Astrocyte (in vitro differentiated cells and primary cell): ENCODE measurements around the gene SEC22C. TPM values are rescaled to one million over a fixed set of nuclear protein-coding genes. Genes with fewer than 3 reads are reported as not detected.

Experiments used
- DNase-seq: peaks from one replicate; pipeline ENCODE4 v3.0.0-alpha.2; 2010; ENCODE audit warnings: low read depth
- FAIRE-seq: peaks from 2 replicates; lab custom pipeline; 2011; peaks lifted over from hg19 to GRCh38; lab: Jason Lieb, UNC
- H2AFZ ChIP-seq: 2 replicates; pipeline ENCODE4 v1.6.0; 2012; ENCODE audit warnings: low read depth, low read length, inconsistent platforms
- H3K27ac ChIP-seq: 2 replicates; pipeline ENCODE4 v1.5.1; 2011; ENCODE audit warnings: low read depth, low read length, inconsistent platforms
- H3K27me3 ChIP-seq: 2 replicates; pipeline ENCODE4 v1.6.0; 2011; ENCODE audit warnings: low read length, inconsistent platforms; ENCODE audit not compliant: insufficient read depth
- H3K36me3 ChIP-seq: 2 replicates; pipeline ENCODE4 v1.5.1; 2011; ENCODE audit warnings: low read length, inconsistent platforms; ENCODE audit not compliant: insufficient read depth
- H3K4me1 ChIP-seq: 2 replicates; pipeline ENCODE4 v1.5.1; 2011; ENCODE audit warnings: low read length, inconsistent platforms; ENCODE audit not compliant: insufficient read depth
- H3K4me2 ChIP-seq: 2 replicates; pipeline ENCODE4 v1.6.0; 2012; ENCODE audit warnings: low read length, inconsistent platforms
- H3K4me3 ChIP-seq: 2 replicates; pipeline ENCODE4 v1.5.1; 2011; ENCODE audit warnings: low read depth, mild to moderate bottlenecking, low read length, inconsistent platforms; ENCODE audit not compliant: insufficient read depth
- H3K79me2 ChIP-seq: 2 replicates; pipeline ENCODE4 v1.6.0; 2012; ENCODE audit warnings: mild to moderate bottlenecking, low read length, inconsistent platforms; ENCODE audit not compliant: insufficient read depth
- H3K9ac ChIP-seq: 2 replicates; pipeline ENCODE4 v1.6.0; 2012; ENCODE audit warnings: mild to moderate bottlenecking, low read length, inconsistent platforms
- H3K9me3 ChIP-seq: 2 replicates; pipeline ENCODE4 v1.5.1; 2012; ENCODE audit warnings: low read depth, mild to moderate bottlenecking, low read length, inconsistent platforms; ENCODE audit not compliant: insufficient read depth
- H4K20me1 ChIP-seq: 2 replicates; pipeline ENCODE4 v1.6.0; 2012; ENCODE audit warnings: low read length, inconsistent platforms; ENCODE audit not compliant: insufficient read depth
- H3K27ac Mint-ChIP-seq: one replicate; pipeline ENCODE4 v1.8.0; 2021; ENCODE audit warnings: mild to moderate bottlenecking, mixed read lengths; ENCODE audit not compliant: unreplicated experiment
- H3K27me3 Mint-ChIP-seq: one replicate; pipeline ENCODE4 v1.8.0; 2021; ENCODE audit warnings: low read depth, mixed read lengths; ENCODE audit not compliant: unreplicated experiment
- H3K36me3 Mint-ChIP-seq: one replicate; pipeline ENCODE4 v1.8.0; 2021; ENCODE audit warnings: low read depth, mixed read lengths; ENCODE audit not compliant: unreplicated experiment
- H3K4me1 Mint-ChIP-seq: one replicate; pipeline ENCODE4 v1.8.0; 2021; ENCODE audit warnings: low read depth, mixed read lengths; ENCODE audit not compliant: unreplicated experiment
- H3K4me3 Mint-ChIP-seq: one replicate; pipeline ENCODE4 v1.8.0; 2021; ENCODE audit warnings: mild to moderate bottlenecking, moderate library complexity, mixed read lengths; ENCODE audit not compliant: unreplicated experiment
- H3K9me3 Mint-ChIP-seq: one replicate; pipeline ENCODE4 v1.8.0; 2021; ENCODE audit warnings: mild to moderate bottlenecking, mixed read lengths; ENCODE audit not compliant: unreplicated experiment
- EZH2 ChIP-seq: IDR thresholded peaks from 2 replicates; pipeline ENCODE4 v1.6.1; 2012; ENCODE audit warnings: mild to moderate bottlenecking, low read length, inconsistent platforms; ENCODE audit not compliant: insufficient read depth
- total RNA-seq: library from RNA; stranded (reverse); gene quantifications from 2 replicates; pipeline ENCODE4 v1.2.1, GENCODE V29; 2021
- TF ChIP-seq, protein P1 (sequence below): IDR thresholded peaks from 2 replicates; pipeline ENCODE4 v1.5.1; 2011; ENCODE audit warnings: low read depth, mild to moderate bottlenecking, inconsistent platforms, low read length, moderate library complexity; ENCODE audit not compliant: insufficient read depth

The SEC22C gene
- total RNA-seq, 1 donor from 2014 or later, result 37.4 TPM

DNA sequence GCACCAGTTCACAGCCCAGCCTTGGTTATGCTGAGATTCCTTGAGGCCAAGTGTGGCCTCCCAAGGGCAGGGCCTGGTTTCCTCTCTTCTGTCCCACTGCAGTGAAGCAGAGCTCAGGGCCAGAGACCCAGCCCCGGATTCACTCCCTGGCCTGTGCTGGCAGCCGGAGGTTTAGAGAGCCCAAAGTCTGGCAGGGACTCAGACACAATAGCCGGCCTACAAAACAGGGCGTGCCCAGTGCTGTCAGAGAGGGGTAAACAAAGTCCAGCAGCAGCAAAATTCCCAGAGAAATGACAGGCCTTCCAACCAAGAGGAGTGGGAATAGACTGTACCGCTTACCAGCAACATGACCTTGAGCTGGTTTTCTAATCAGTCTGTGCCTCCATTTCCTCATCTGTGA lies 65.3 kb downstream of the SEC22C start:
- no peak overlapping the region for H3K4me2 ChIP-seq
- FAIRE-seq, result no peak
- no peaks in the 10 kb centered on the region for H3K36me3 Mint-ChIP-seq
- H3K27ac ChIP-seq, result no peak overlapping the region
- no peak overlapping the region for H3K9ac ChIP-seq
- H2AFZ ChIP-seq, result no peak overlapping the region
- H3K36me3 ChIP-seq, result no peaks in the 10 kb centered on the region
- H4K20me1 ChIP-seq, result no peaks in the 10 kb centered on the region
- no peaks in the 10 kb centered on the region for H3K4me1 Mint-ChIP-seq
- no peaks in the 10 kb centered on the region for H3K79me2 ChIP-seq
- H3K4me3 ChIP-seq, result no peak overlapping the region
- H3K9me3 ChIP-seq, result no peaks in the 10 kb centered on the region
- DNase-seq, result no peak
- H3K4me3 Mint-ChIP-seq, result no peak overlapping the region
- peaks cover 4% of the 10 kb centered on the region for H3K27me3 ChIP-seq
- H3K9me3 Mint-ChIP-seq, result no peaks in the 10 kb centered on the region
- no peak overlapping the region for H3K27ac Mint-ChIP-seq
- peaks cover 28% of the 10 kb centered on the region for H3K27me3 Mint-ChIP-seq
- no peaks in the 10 kb centered on the region for H3K4me1 ChIP-seq
- no peak for TF ChIP-seq EZH2
- TF ChIP-seq, protein P1, sequence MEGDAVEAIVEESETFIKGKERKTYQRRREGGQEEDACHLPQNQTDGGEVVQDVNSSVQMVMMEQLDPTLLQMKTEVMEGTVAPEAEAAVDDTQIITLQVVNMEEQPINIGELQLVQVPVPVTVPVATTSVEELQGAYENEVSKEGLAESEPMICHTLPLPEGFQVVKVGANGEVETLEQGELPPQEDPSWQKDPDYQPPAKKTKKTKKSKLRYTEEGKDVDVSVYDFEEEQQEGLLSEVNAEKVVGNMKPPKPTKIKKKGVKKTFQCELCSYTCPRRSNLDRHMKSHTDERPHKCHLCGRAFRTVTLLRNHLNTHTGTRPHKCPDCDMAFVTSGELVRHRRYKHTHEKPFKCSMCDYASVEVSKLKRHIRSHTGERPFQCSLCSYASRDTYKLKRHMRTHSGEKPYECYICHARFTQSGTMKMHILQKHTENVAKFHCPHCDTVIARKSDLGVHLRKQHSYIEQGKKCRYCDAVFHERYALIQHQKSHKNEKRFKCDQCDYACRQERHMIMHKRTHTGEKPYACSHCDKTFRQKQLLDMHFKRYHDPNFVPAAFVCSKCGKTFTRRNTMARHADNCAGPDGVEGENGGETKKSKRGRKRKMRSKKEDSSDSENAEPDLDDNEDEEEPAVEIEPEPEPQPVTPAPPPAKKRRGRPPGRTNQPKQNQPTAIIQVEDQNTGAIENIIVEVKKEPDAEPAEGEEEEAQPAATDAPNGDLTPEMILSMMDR, result no peak

DNA sequence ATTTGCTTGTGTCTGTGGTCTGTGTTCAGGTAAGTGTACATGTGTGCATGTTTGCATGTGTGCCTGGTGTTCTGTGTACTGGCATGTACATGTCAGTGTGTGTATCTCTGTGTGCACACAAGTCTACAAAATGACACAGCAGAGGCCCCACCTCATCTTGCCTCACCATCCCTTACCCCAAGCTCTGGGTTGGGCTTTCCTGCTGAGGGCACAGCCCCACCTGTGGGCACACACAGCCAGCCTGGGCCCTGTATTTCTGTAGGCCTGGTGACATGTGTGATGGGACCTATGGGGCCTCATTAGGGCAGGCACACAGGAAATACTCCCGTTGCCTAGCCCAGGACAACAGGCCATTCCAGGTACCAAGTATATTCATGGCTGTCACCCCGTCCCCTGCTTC lies 65.8 kb downstream of the SEC22C start:
- Histone ChIP-seq H4K20me1 (no peaks in the 10 kb centered on the region), H3K4me1 (no peaks in the 10 kb centered on the region), H3K9me3 (no peaks in the 10 kb centered on the region), H3K79me2 (no peaks in the 10 kb centered on the region), H3K36me3 (no peaks in the 10 kb centered on the region), H2AFZ (no peak overlapping the region), H3K9ac (no peak overlapping the region), H3K4me3 (no peak overlapping the region), H3K27ac (no peak overlapping the region), H3K27me3 (peaks cover 6% of the 10 kb centered on the region), H3K4me2 (no peak overlapping the region)
- no peak overlapping the region for H3K27ac Mint-ChIP-seq
- DNase-seq (no peak), FAIRE-seq (no peak)
- H3K4me3 Mint-ChIP-seq, result no peak overlapping the region
- peaks cover 28% of the 10 kb centered on the region for H3K27me3 Mint-ChIP-seq
- H3K4me1 Mint-ChIP-seq, result no peaks in the 10 kb centered on the region
- H3K36me3 Mint-ChIP-seq, result no peaks in the 10 kb centered on the region
- no peak for TF ChIP-seq EZH2
- TF ChIP-seq, protein P1, result no peak
- H3K9me3 Mint-ChIP-seq, result peaks cover 3% of the 10 kb centered on the region

DNA sequence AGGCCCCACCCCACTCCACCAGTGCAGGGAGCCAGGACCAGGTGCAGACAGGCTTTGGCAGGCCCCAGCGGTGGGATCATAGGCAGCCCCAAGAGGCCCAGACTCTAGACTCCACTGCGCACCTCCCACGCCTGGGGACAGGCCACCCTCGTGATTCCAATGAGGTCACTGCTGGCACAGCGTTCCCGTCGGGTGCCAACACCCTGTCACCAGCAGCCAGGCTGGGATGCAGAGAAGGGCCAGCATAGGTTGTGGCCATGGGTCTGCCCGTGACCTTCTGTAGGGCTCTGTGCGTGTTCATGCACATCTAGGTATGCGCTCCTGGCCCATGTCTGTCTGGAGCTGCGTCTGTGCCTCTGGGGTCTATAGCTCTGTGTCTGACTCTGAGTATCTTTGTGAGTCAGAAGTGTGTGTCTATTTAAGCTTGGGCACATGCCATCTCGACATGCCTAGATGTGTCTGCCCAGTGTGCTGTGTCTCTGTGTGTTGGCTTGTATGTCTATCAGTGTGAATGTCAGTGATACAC lies 66.3 kb downstream of the SEC22C start:
- Histone ChIP-seq H3K9ac (no peak overlapping the region), H3K79me2 (no peaks in the 10 kb centered on the region), H3K27ac (no peak overlapping the region), H3K4me2 (no peak overlapping the region), H3K9me3 (no peaks in the 10 kb centered on the region), H2AFZ (no peak overlapping the region), H4K20me1 (no peaks in the 10 kb centered on the region), H3K4me1 (no peaks in the 10 kb centered on the region), H3K36me3 (no peaks in the 10 kb centered on the region), H3K27me3 (peaks cover 7% of the 10 kb centered on the region), H3K4me3 (no peak overlapping the region)
- DNase-seq (no peak), FAIRE-seq (no peak)
- TF ChIP-seq, protein P1, result no peak
- TF ChIP-seq EZH2, result no peak
- Mint-ChIP-seq H3K27ac (no peak overlapping the region), H3K9me3 (peaks cover 3% of the 10 kb centered on the region), H3K4me3 (no peak overlapping the region), H3K27me3 (peaks cover 29% of the 10 kb centered on the region), H3K4me1 (no peaks in the 10 kb centered on the region), H3K36me3 (no peaks in the 10 kb centered on the region)
